AG08395 (cell line): ENCODE data around the gene SMIM31.

Experiments used
- DNase-seq: peaks from one replicate; pipeline ENCODE4 v3.0.0; 2012; ENCODE audit warnings: mixed read lengths, low spot score

Gene SMIM31

DNA sequence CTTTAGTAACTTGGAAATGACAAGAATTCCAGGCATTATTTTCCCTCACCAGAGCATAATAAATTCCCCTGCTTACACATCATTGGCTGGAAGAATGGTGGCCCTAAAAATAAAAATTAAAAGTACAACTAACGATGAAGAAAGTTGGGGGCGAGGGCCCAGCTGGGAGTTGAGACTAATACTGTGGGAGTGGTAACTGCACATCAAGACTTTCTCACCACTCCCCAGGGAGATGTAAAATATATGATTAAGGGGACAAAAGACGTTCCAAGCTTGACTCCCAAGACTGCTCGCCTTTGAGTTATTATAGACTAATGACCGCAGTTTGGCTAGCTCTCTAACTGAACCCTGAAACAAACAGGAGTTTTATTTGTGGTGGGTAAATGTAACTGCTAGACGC lies 30.0 kb downstream of the SMIM31 start:
- no peak for DNase-seq

DNA sequence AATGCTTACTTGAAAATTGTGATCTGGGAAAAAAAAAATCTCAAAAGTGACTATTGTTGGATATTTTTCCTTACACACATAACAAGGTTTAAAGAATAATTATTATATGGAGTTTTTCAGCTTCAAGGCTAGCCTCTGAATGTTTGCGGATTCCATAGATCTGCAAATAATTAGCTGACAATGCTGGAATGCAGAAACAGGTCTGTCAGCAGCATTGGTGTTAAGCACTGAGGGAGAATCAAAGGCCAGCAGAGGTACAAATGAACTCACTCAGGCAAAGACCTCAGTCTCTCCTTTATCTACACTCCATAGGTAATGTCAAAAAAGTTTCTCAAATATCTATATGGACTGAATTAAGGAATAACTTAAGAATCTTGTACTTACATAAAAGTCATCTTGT lies 35.1 kb downstream of the SMIM31 start:
- no peak for DNase-seq

DNA sequence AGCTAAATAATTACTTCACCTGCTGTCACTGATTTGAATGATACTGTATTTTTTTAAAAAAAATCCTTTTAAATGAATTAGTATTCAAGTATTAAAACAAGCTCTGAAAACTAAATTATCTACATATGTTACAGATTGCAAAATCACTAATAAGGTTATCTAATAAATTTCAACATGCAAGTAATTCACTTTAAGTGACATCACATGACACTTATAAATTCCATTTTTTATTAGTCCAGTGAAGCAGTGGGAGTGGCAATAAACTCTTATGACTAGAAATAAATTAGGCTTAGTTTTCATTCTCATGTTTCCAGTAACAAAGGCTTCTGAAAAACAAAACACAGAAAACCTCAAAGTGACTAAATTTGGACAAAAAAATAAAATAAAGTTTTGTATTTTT lies 36.3 kb downstream of the SMIM31 start:
- DNase-seq, result no peak

DNA sequence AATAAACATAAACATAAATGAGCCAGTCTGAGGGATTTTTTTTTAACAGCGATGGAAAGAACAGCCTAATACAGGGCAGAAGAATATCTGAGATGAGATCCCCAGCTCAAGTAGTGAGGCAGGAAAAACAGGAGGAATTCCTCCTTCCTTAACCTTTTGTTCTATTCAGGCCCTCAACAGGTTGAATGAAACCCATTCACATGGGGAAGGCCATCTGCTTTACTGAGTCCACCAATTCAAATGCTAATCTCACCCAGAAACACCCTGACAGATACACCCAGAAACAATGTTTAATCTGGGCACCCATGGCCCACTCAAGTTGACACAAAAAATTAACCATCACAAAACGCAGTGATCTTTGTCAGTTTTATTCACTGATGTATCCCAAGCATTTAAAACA lies 45.5 kb downstream of the SMIM31 start:
- DNase-seq, result no peak

DNA sequence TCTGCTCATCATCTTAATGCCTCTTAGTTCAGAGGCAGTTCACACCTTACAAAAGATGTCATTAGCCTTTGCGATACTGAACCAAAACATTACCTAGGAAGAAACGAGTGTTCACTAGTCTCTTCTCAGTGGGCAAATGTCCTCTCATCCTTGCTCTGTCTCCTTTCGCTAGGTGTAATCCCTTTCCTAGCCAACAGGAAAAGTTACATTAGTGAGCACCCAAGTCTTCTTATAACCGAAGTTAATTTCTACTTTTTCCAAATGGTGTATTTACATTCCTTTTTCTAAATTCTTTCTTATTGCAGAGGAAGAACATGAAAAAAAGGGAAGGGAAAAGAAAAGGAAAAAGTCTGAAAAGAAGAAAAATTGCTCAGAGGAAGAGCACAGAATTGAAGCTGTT lies 46.9 kb downstream of the SMIM31 start:
- DNase-seq, result no peak

DNA sequence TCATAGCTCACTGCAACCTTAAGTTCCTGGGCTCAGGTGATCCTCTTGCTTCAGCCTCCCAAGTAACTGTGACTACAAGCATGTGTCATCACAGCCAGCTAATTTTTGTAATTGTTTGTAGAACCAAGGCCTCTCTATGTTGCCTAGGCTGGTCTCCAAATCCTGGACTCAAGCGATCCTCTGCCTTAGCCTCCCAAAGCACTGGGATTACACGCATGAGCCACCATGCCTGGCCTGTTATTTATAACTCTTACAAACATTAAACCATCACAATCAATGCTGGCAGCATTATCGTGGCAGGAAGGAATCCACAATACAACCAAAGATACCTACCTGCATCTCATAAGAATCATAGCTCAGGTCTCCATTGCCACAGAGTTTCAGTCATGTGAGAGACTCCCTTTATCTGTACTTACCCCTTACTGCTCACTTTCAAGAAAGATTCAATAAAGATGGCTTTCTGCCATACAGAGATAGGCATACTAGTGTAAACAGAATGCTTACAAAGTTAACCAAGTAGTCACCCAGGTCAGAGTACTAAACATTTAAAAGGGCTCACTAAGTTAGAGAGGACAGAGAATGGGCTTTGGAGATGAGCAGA lies 48.5 kb downstream of the SMIM31 start:
- DNase-seq, result no peak

DNA sequence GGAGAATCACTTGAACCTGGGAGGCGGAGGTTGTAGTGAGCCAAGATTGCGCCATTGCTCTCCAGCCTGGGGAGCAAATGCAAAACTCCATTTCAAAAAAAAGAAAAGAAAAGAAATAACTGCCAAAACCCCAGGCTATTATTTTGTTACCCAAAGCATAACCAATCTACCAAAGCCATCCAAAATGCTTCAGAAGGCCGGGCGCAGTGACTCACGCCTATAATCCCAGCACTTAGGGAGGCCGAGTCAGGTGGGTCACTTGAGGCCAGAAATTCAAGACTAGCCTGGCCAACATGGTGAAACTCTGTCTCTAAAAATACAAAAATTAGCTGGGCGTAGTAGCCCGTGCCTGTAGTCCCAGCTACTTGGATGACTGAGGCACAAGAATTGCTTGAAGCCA lies 49.8 kb downstream of the SMIM31 start:
- DNase-seq, result no peak

DNA sequence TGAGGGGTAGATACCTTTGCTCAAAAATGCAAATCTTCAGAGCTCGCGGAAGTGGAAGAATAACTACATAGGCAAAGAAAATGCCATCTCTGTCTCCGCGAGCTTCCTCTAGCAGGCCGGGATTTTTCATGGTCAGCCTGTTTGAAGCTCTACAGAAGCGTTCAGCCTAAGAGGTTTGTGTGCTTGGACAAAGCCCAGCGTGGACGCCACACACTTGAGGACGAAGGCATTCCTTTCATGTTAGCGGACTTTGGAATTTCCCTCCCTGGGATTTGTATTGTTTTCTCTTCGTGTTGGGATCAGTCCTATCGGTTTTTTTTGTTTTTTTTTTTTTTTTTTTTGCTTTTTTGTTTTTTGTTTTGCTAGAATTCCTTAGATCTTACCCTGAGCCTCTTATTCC lies 53.7 kb downstream of the SMIM31 start:
- no peak for DNase-seq

DNA sequence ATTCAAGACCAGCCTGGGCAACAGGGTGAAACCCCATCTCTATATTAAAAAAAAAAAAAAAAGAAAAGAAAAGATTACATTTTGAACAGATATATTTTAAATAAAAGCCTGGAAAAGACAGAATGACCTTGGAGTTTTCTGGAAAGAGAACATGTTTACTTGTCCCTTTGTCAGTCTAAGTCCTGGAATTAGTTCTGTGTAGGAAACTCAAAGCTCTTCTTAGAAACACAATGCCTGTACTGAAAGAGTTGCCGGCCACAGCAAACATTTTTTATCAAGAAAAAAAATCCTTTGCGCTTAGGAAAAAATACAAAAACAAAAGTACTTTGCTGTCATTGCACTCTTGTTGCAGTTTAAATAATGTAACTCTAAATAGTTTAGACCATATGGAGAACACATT lies 59.6 kb downstream of the SMIM31 start:
- DNase-seq, result no peak

DNA sequence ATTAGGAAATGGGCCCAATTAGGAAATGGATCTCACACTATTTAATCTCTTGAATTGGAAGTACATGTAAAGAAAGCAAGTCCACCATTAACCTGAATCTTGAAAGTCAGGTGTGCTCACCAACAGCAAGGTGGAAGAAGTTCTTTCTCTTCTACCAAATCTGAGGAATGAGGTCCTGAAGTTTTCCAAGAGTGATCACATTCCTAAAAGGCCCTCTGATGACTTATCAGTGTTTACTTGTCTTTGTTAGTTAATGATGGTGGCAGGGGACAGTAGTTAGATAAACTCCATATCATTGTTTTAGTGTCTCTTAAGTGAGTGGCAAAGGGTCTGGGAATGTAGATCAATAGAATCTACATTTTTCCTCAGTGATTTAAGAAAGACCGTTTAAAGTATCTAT lies 61.8 kb downstream of the SMIM31 start:
- DNase-seq, result no peak

DNA sequence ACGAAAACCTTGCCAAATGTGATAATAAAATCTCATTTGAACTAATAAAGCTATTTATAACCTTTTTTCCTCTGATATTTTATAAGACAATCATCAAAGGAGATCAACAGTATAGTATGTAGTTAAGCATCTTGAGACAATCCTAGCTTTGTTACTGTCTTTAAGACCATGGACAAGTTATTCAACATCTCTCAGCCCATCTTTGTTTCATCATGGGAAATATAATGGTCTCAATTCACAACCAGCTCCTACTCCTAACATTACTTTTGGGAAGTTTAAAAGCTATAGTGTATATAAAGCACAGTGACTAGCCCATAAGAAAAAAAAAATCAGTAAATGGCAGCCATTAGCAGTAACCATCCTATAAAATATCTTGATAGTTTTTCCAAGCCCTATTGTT lies 65.4 kb downstream of the SMIM31 start:
- DNase-seq, result no peak

DNA sequence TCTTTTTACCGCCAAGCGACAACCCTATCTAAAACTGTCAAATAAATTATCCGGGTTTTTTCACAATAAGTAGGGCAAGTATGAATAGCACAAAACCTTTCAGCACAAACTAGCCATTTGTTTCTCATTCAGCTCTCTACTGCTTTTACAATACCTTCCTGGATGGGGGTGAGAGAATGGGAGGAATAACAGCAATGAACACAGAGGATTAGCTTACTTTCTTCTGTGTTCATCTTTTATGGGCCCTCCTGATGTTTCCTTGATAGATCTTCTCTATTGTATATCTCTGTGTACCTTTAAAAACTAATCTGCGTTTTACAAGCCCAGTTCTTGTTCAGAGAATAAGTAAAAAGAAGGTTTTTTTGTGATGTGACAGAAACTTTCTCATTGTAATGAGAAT lies 67.8 kb downstream of the SMIM31 start:
- no peak for DNase-seq

DNA sequence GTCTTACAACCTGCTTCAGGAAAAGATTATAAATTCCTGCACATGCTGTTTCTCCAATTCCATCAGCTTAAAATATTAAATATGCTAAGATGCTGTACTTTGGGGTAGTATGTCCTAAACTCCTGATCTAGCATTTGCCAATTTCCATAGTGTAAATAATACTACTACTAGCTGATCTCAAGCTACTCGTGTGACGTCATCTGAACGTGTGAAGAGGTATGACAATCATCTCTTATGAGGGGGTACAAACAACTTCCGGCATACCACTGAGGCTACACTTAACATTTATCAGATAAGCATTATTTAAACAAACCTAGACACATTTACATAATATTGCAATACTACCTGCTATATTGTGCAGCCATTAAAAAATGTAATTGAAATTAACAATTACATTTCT lies 70.7 kb downstream of the SMIM31 start:
- DNase-seq, result no peak

DNA sequence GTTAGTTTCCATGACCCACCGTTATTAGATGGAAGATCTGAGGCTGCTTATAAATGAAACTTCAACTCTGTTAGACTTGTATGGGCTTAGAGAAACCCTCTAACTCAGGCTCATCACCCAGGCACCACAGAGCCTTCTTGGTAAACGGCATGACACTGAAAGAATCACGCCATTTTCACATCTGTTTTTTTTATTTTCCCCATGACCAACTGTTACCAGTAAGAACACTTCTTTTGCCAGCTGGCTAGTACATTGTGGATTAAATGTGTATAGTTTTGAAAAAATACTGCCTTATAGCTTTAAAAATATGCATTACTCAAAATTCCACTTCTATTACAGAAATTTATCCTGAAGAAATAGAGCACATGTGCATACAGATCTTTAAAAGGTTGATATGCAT lies 75.0 kb downstream of the SMIM31 start:
- DNase-seq, result no peak

DNA sequence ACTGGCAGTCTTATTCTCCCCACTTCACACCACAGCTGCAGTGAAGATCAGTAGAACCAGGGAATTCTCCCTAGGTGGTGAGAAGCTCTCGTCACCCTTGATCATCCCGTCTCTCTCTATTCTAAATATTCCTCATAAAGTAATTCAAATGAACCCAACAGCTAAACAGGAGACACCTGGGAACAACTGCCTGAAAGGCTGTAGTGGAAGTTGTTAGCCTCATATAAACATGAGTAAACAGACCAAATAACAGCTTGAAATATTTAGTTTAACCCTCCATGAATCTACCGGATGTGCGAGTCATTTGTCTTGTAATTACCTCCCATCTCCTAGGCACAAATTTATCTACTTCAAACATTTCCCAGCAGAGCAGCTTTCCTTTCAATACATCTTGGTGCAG lies 92.6 kb downstream of the SMIM31 start:
- peak; percentile 4 for DNase-seq

DNA sequence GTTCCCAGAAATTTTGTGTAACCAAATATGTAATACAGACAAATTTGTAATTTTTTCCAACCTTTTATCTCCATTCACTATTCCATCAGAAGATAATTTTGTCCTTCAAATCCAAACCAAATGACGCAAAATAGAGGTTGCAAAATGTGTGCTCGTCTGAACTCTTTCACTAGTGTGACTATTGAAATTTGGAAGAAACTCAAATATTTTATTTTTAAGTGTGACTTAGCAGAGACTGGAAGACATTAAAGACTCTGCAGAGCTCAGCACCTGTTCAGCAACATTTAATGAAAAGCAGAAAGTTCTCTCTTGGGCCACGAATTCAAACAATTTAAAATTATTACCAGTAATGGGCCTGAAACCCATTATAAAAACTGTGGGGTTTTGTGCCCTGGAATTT lies 93.1 kb downstream of the SMIM31 start:
- peak; percentile 7 for DNase-seq

DNA sequence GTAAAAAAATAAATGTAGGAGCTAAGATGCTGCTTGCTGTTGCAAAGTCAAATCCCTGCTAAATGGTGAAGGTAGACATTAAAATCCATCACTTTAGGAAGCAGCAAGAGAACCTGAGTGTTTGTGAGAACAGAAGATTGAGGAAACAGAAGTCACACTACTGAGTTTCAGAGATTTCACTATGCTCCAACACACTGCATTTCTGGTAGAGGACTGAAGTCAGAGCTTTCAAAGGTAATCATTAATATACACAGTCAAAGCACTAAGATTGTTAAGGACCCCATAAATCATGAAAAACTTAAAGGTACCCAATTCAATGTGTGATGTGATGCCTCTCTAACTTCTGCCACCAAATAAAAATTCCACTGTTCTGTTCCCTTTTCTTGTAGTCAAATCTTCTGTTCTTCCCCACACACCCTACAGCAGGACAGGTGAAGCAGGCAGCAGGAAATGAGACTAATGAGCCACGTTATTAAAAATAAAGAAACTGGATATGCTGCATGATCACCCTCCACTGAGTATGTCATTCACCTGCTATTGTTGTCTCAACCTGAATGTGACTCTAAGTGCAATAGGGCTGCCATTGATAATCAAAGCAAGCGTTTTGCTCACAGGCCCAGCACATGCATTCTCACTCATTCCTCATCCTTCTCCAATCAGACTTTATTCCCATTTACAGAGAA lies 94.2 kb downstream of the SMIM31 start:
- no peak for DNase-seq
